ENCODE data around the gene ACSS3. TPM values are rescaled to one million over a fixed set of nuclear protein-coding genes. Genes with fewer than 3 reads are reported as not detected.

ACSS3 gene
- polyA plus RNA-seq, 1 of the 3 experiments (the other 2 are of a cell fraction), result 0.02 TPM

GRCh38 chr12:81172851-81173250 is 95.0 kb downstream of the ACSS3 start:
- Histone ChIP-seq H3K79me2 (ENCODE audit: insufficient read depth) (no peaks in the 10 kb centered on the region), H3K27ac (ENCODE audit: low read depth in 2 of 2, low read length in 1 of 2) (no peak overlapping the region), H3K4me3 (ENCODE audit: low read depth in 2 of 2, low read length in 1 of 2) (no peak overlapping the region), H3K9ac (no peak overlapping the region), H3K9me3 (no peaks in the 10 kb centered on the region), H2AFZ (ENCODE audit: low read depth) (no peak overlapping the region), H3K9me2 (no peaks in the 10 kb centered on the region), H3K36me3 (replicated peaks in 1 of 2; ENCODE audit: control insufficient read depth in 1 of 2, insufficient read depth in 2 of 2, low read length in 1 of 2) (no peaks in the 10 kb centered on the region), H3K4me1 (ENCODE audit: control insufficient read depth in 1 of 2, insufficient read depth in 2 of 2, low read depth in 1 of 2, low read length in 1 of 2) (no peaks in the 10 kb centered on the region), H3K4me2 (no peak overlapping the region), H3K27me3 (ENCODE audit: insufficient read depth) (no peaks in the 10 kb centered on the region), H4K20me1 (ENCODE audit: insufficient read depth) (no peaks in the 10 kb centered on the region), H3F3A (replicated peaks; ENCODE audit: insufficient read depth) (no peaks in the 10 kb centered on the region)
- TF ChIP-seq MAX (IDR thresholded peaks at IDR 0.05; ENCODE audit: low read depth) (no peak), ELF1 (IDR thresholded peaks at IDR 0.05) (no peak), MEF2A (IDR thresholded peaks at IDR 0.05; ENCODE audit: borderline replicate concordance, low read depth) (no peak), CHD2 (IDR thresholded peaks at IDR 0.05; ENCODE audit: low read length, partially characterized antibody) (no peak)
- ChIA-PET CTCF (interaction anchor here (1.1 kb wide), 1 partner anchor 24 kb away, joined by 4 read pairs; no protein-coding TSS in a partner anchor), POLR2A (no interaction called here)
- DNase-seq, result no peak
- 2% methylated on average over 2 of the region's 2 CpGs for WGBS (ENCODE audit: low lambda C conversion rate)

GRCh38 chr12:81174664-81175063 is 96.8 kb downstream of the ACSS3 start:
- Histone ChIP-seq H3K4me2 (no peak overlapping the region), H3K79me2 (ENCODE audit: insufficient read depth) (no peaks in the 10 kb centered on the region), H4K20me1 (ENCODE audit: insufficient read depth) (no peaks in the 10 kb centered on the region), H3K4me3 (ENCODE audit: low read depth in 2 of 2, low read length in 1 of 2) (no peak overlapping the region), H3K9ac (no peak overlapping the region), H3F3A (replicated peaks; ENCODE audit: insufficient read depth) (no peaks in the 10 kb centered on the region), H3K9me3 (no peaks in the 10 kb centered on the region), H3K9me2 (no peaks in the 10 kb centered on the region), H3K36me3 (replicated peaks in 1 of 2; ENCODE audit: control insufficient read depth in 1 of 2, insufficient read depth in 2 of 2, low read length in 1 of 2) (no peaks in the 10 kb centered on the region), H2AFZ (ENCODE audit: low read depth) (no peak overlapping the region), H3K27ac (ENCODE audit: low read depth in 2 of 2, low read length in 1 of 2) (no peak overlapping the region), H3K27me3 (ENCODE audit: insufficient read depth) (no peaks in the 10 kb centered on the region), H3K4me1 (ENCODE audit: control insufficient read depth in 1 of 2, insufficient read depth in 2 of 2, low read depth in 1 of 2, low read length in 1 of 2) (no peaks in the 10 kb centered on the region)
- no peak for TF ChIP-seq YY1 (IDR thresholded peaks at IDR 0.05; ENCODE audit: low read depth)
- no peak for TF ChIP-seq RCOR1 (IDR thresholded peaks at IDR 0.05; ENCODE audit: low read length)
- no peak for TF ChIP-seq TAF1 (IDR thresholded peaks at IDR 0.05; ENCODE audit: borderline replicate concordance, low read depth, low read length)
- no peak for TF ChIP-seq TEAD4 (IDR thresholded peaks at IDR 0.05; ENCODE audit: borderline replicate concordance, insufficient read depth)
- TF ChIP-seq MXI1 (IDR thresholded peaks at IDR 0.05; ENCODE audit: low read depth, low read length), result no peak
- TF ChIP-seq GABPA (IDR thresholded peaks at IDR 0.05; ENCODE audit: low read depth), result no peak
- TF ChIP-seq RXRA (IDR thresholded peaks at IDR 0.05; ENCODE audit: borderline replicate concordance, low read depth), result no peak
- TF ChIP-seq CTCF (IDR thresholded peaks at IDR 0.05), result no peak
- no peak for TF ChIP-seq RFX5 (IDR thresholded peaks at IDR 0.05; ENCODE audit: low read length)
- TF ChIP-seq PBX3 (IDR thresholded peaks at IDR 0.05), result no peak
- TF ChIP-seq IRF3 (IDR thresholded peaks at IDR 0.05; ENCODE audit: low read depth, low read length), result no peak
- TF ChIP-seq ELF1 (IDR thresholded peaks at IDR 0.05), result no peak
- no peak for TF ChIP-seq GATA2 (CRISPR knock-in tag; IDR thresholded peaks at IDR 0.05)
- 6% methylated on average over 4 of the region's 4 CpGs for WGBS (ENCODE audit: low lambda C conversion rate)
- ChIA-PET POLR2A (no interaction called here), CTCF (no interaction called here)
- DNase-seq, result no peak
